Measurements from ENCODE around the gene MAGI2.

GRCh38 chr7:78215199-78215598 lies 1238.3 kb downstream of the MAGI2 start:
- TF ChIP-seq CTCF (conservative IDR thresholded peaks at IDR 0.05; ENCODE audit: low read depth, low read length) (no peak), EZH2 (IDR thresholded peaks at IDR 0.05; ENCODE audit: borderline replicate concordance, low read depth, low read length, poor library complexity, severe bottlenecking) (no peak)

All from A673 (cell line).